Measurements from ENCODE around the gene COL3A1.

The COL3A1 gene

GRCh38 chr2:189020179-189020578 lies 46.0 kb downstream of the COL3A1 start:
- DNase-seq: no peak

GRCh38 chr2:189022053-189022481 lies 47.9 kb downstream of the COL3A1 start:
- no peak for DNase-seq

GRCh38 chr2:189022492-189022891 lies 48.3 kb downstream of the COL3A1 start:
- no peak for DNase-seq

- no peak for DNase-seq
Observed at GRCh38 chr2:189024901-189025618, 50.9 kb downstream of the COL3A1 start.

GRCh38 chr2:189037518-189037917 lies 63.3 kb downstream of the COL3A1 start:
- DNase-seq: no peak

GRCh38 chr2:189045836-189046235 lies 71.7 kb downstream of the COL3A1 start:
- DNase-seq: no peak

- no peak for DNase-seq
Observed at GRCh38 chr2:189046320-189046719, 72.1 kb downstream of the COL3A1 start.

GRCh38 chr2:189047171-189047888 lies 73.2 kb downstream of the COL3A1 start:
- DNase-seq: no peak

- DNase-seq: no peak
Observed at GRCh38 chr2:189048189-189048588, 74.0 kb downstream of the COL3A1 start.

GRCh38 chr2:189049709-189050164 lies 75.6 kb downstream of the COL3A1 start:
- DNase-seq: no peak

- DNase-seq: no peak
Observed at GRCh38 chr2:189050165-189050712, 76.1 kb downstream of the COL3A1 start.

GRCh38 chr2:189056200-189057106 lies 82.3 kb downstream of the COL3A1 start:
- DNase-seq: no peak

GRCh38 chr2:189057316-189057715 lies 83.1 kb downstream of the COL3A1 start:
- DNase-seq: no peak

- DNase-seq: no peak
Observed at GRCh38 chr2:189060096-189060642, 86.0 kb downstream of the COL3A1 start.
